HG03103 (cell line): ENCODE results near the gene OR4F15.

ENCODE experiments used
- ATAC-seq: cut with Tn5 transposase; IDR thresholded peaks from one replicate; pipeline ENCODE4 v1.9.1; 2021; ENCODE audit warnings: low read depth; ENCODE audit not compliant: unreplicated experiment

The OR4F15 gene

GRCh38 chr15:101803676-101804075, 8.3 kb upstream of the OR4F15 start:
- ATAC-seq, result no peak

- no peak for ATAC-seq
These were observed 7.6 kb upstream of the OR4F15 start for GRCh38 chr15:101804375-101804774.

- ATAC-seq, result no peak
These were observed 7.1 kb upstream of the OR4F15 start for GRCh38 chr15:101804941-101805340.

GRCh38 chr15:101805605-101806345, 6.2 kb upstream of the OR4F15 start:
- no peak for ATAC-seq

GRCh38 chr15:101807345-101807945, 4.6 kb upstream of the OR4F15 start:
- ATAC-seq, result no peak

GRCh38 chr15:101808201-101808600, 3.8 kb upstream of the OR4F15 start:
- ATAC-seq, result no peak

- no peak for ATAC-seq
These were observed 1.5 kb upstream of the OR4F15 start for GRCh38 chr15:101810456-101810855.

GRCh38 chr15:101810876-101811275, 1.1 kb upstream of the OR4F15 start:
- no peak for ATAC-seq

GRCh38 chr15:101813803-101814534, 2.0 kb downstream of the OR4F15 start:
- no peak for ATAC-seq

- no peak for ATAC-seq
These were observed 8.8 kb downstream of the OR4F15 start for GRCh38 chr15:101820781-101821180.

- no peak for ATAC-seq
These were observed 15.3 kb downstream of the OR4F15 start for GRCh38 chr15:101827257-101827656.

- no peak for ATAC-seq
These were observed 16.8 kb downstream of the OR4F15 start for GRCh38 chr15:101828774-101829173.

GRCh38 chr15:101841656-101842055, 29.7 kb downstream of the OR4F15 start:
- ATAC-seq, result no peak

GRCh38 chr15:101844916-101845315, 32.9 kb downstream of the OR4F15 start:
- no peak for ATAC-seq

- no peak for ATAC-seq
These were observed 40.4 kb downstream of the OR4F15 start for GRCh38 chr15:101852356-101852755.
